ENCODE results near the gene USP36. TPM values are rescaled to one million over a fixed set of nuclear protein-coding genes. Genes with fewer than 3 reads are reported as not detected.

USP36 gene
- total and polyA plus RNA-seq, 4 donors = 5.9 to 68.1 (median 49.0) TPM

GRCh38 chr17:78818932-78819331 is 21.7 kb downstream of the USP36 start:
- Histone ChIP-seq H3K4me1 (ENCODE audit: control insufficient read depth in 1 of 2, insufficient read depth in 2 of 2, low read length in 2 of 2) (no peaks in the 10 kb centered on the region), H3K9me3 (ENCODE audit: control insufficient read depth, low read length) (no peaks in the 10 kb centered on the region), H3K4me3 (ENCODE audit: low read length in 2 of 2) (no peak overlapping the region), H3K27ac (ENCODE audit: low read depth in 1 of 2, low read length in 2 of 2) (no peak overlapping the region), H3K36me3 (ENCODE audit: control insufficient read depth in 1 of 2, insufficient read depth in 2 of 2, low read length in 1 of 2) (peaks cover 5 to 10% of the 10 kb centered on the region in 2 donors), H3K27me3 (ENCODE audit: control insufficient read depth in 1 of 2, insufficient read depth in 2 of 2, low read length in 1 of 2) (no peaks in the 10 kb centered on the region)
- intact Hi-C loops (cut with DNase I) = no loop called here
- WGBS, 2 donors = 68 to 70% methylated on average over 6 of the region's 6 CpGs
- DNase-seq (no peak), ATAC-seq (ENCODE audit: low FRiP score) (no peak)

DNA sequence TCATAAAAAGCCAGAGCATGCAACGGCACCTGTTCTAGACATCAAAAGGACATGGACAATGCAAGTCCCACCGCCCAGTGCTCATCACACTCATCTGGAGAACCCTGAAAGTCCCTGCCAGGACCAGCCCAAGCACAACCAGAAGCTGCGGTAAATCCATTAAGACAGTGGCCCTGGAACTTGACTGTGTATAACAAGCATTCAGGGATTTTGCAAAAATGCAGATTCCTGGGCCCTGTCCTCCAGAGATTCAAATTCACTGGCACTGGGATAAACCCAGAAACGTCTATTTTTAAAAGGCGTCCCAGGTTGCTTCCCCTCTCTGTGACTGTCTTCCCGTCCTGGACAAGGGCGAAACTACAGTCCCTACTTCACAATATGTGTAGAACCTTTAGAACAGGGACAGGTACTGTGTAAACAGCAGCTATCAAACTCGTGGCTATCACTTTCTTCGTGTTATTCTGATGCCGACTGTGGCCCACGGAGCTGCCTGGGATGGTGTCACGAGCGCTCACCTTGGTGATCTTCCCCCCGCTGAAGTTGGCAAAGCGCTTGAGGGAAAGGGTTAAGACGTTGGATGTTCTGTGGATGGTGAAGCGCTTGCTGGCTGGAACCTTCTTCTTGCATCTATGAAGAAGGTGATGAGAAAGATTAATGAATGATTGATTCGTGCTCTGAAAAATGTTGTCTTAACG is 22.3 kb downstream of the USP36 start:
- Histone ChIP-seq H3K27me3 (ENCODE audit: control insufficient read depth in 1 of 2, insufficient read depth in 2 of 2, low read length in 1 of 2) (no peaks in the 10 kb centered on the region), H3K4me3 (ENCODE audit: low read length in 2 of 2) (no peak overlapping the region), H3K9me3 (ENCODE audit: control insufficient read depth, low read length) (no peaks in the 10 kb centered on the region), H3K36me3 (ENCODE audit: control insufficient read depth in 1 of 2, insufficient read depth in 2 of 2, low read length in 1 of 2) (peaks cover 5 to 9% of the 10 kb centered on the region in 2 donors), H3K27ac (ENCODE audit: low read depth in 1 of 2, low read length in 2 of 2) (no peak overlapping the region), H3K4me1 (ENCODE audit: control insufficient read depth in 1 of 2, insufficient read depth in 2 of 2, low read length in 2 of 2) (no peaks in the 10 kb centered on the region)
- ATAC-seq (ENCODE audit: low FRiP score) (no peak), DNase-seq (no peak)
- intact Hi-C loops (cut with DNase I) = no loop called here
- 88 to 90% methylated on average over 19 of the region's 19 CpGs for WGBS, 2 donors

DNA sequence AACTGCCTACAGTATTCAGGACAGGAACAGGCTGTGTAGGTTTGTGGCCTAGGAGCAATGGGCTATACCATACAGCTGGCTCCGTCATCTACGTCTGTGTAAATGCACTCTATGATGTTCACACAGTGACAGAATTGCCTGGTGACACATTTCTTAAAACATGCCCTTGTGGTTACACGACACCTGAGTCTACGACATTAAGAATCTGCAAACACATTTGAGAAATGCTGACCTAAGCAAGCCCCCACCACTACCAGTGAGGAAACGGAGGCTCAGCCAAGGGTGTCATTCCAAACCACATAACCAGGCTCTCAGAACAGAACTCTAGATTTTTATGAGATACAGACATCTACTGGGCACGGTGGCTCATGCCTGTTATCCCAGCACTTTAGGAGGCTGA is 23.5 kb downstream of the USP36 start:
- H3K27me3 ChIP-seq (ENCODE audit: control insufficient read depth in 1 of 2, insufficient read depth in 2 of 2, low read length in 1 of 2) = no peaks in the 10 kb centered on the region
- H3K36me3 ChIP-seq (ENCODE audit: control insufficient read depth in 1 of 2, insufficient read depth in 2 of 2, low read length in 1 of 2) = peaks cover 3 to 10% of the 10 kb centered on the region in 2 donors
- H3K9me3 ChIP-seq (ENCODE audit: control insufficient read depth, low read length) = no peaks in the 10 kb centered on the region
- H3K4me3 ChIP-seq (ENCODE audit: low read length in 2 of 2) = no peak overlapping the region
- no peak for ATAC-seq (ENCODE audit: low FRiP score)
- H3K4me1 ChIP-seq (ENCODE audit: control insufficient read depth in 1 of 2, insufficient read depth in 2 of 2, low read length in 2 of 2) = no peaks in the 10 kb centered on the region
- intact Hi-C loops (cut with DNase I) = no loop called here
- H3K27ac ChIP-seq (ENCODE audit: low read depth in 1 of 2, low read length in 2 of 2) = no peak overlapping the region
- no peak for DNase-seq
- 85 to 90% methylated on average over 6 of the region's 6 CpGs for WGBS, 2 donors

DNA sequence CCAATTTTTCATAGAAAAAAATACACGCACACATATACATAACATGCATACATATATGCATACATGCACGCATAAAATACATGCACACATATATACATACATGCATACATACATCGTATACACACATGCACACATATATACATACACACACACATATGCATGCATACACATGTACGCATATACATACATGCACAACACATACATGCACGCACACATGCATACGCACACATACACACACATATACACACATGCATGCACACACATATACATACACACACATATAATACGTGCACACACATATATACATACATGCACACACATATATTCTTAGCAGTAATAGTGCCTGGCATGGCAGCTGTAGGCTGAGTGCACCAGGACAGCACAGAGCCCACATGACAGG is 24.9 kb downstream of the USP36 start:
- WGBS, 2 donors = 81 to 92% methylated on average over 7 of the region's 7 CpGs
- H3K36me3 ChIP-seq (ENCODE audit: control insufficient read depth in 1 of 2, insufficient read depth in 2 of 2, low read length in 1 of 2) = peaks cover 3 to 13% of the 10 kb centered on the region in 2 donors
- H3K4me3 ChIP-seq (ENCODE audit: low read length in 2 of 2) = no peak overlapping the region
- intact Hi-C loops (cut with DNase I) = no loop called here
- DNase-seq (no peak), ATAC-seq (ENCODE audit: low FRiP score) (no peak)
- no peak overlapping the region for H3K27ac ChIP-seq (ENCODE audit: low read depth in 1 of 2, low read length in 2 of 2)
- H3K27me3 ChIP-seq (ENCODE audit: control insufficient read depth in 1 of 2, insufficient read depth in 2 of 2, low read length in 1 of 2) = no peaks in the 10 kb centered on the region
- no peaks in the 10 kb centered on the region for H3K4me1 ChIP-seq (ENCODE audit: control insufficient read depth in 1 of 2, insufficient read depth in 2 of 2, low read length in 2 of 2)
- no peaks in the 10 kb centered on the region for H3K9me3 ChIP-seq (ENCODE audit: control insufficient read depth, low read length)

DNA sequence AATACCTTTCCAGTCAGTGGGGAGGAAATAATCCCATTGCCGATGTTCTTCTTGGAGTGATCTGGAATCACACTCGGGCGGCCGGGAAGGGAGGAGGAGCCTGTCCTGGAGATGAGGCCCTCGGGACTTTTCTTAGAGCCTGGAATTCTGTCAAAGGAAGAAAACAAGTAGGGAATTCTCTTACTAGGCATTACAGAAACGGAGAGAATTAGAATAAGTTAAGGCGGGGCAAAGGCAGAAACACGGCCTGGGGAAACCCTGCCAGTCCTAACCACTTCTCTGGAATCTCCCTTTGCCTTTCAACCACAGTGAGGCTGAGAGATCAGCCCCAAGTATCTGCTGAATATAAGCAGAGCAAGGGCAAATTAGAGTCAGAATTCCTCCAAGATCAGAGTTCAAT is 27.8 kb downstream of the USP36 start:
- Histone ChIP-seq H3K27me3 (ENCODE audit: control insufficient read depth in 1 of 2, insufficient read depth in 2 of 2, low read length in 1 of 2) (no peaks in the 10 kb centered on the region), H3K4me3 (ENCODE audit: low read length in 2 of 2) (no peak overlapping the region), H3K4me1 (ENCODE audit: control insufficient read depth in 1 of 2, insufficient read depth in 2 of 2, low read length in 2 of 2) (no peaks in the 10 kb centered on the region), H3K27ac (ENCODE audit: low read depth in 1 of 2, low read length in 2 of 2) (no peak overlapping the region), H3K9me3 (ENCODE audit: control insufficient read depth, low read length) (no peaks in the 10 kb centered on the region), H3K36me3 (ENCODE audit: control insufficient read depth in 1 of 2, insufficient read depth in 2 of 2, low read length in 1 of 2) (peaks cover 3 to 12% of the 10 kb centered on the region in 2 donors)
- intact Hi-C loops (cut with DNase I) = no loop called here
- DNase-seq (peak in 1 of 2 donors; percentile 42), ATAC-seq (ENCODE audit: low FRiP score) (peak; percentile 50)
- 61 to 69% methylated on average over 8 of the region's 8 CpGs for WGBS, 2 donors

DNA sequence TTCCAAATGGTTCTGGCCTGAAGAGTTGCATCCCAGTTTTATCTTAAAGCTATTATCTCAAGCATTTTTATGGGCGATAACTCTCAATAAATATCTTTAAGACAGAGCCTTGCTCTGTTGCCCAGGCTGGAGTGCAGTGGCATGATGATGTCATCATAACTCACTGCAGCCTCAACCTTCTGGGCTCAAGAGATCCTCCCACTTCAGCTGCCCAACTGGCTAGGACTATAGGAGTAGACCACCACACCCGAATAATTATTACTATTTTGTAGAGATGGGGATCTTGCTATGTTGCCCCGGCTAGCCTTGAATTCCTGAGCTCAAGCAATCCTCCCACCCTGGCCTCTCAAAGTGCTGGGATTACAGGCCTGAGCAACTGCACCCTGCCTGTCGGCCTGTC is 32.5 kb downstream of the USP36 start:
- intact Hi-C loops (cut with DNase I) = no loop called here
- WGBS, 2 donors = 78 to 79% methylated on average over 4 of the region's 4 CpGs
- Histone ChIP-seq H3K27ac (ENCODE audit: low read depth in 1 of 2, low read length in 2 of 2) (no peak overlapping the region), H3K4me3 (ENCODE audit: low read length in 2 of 2) (no peak overlapping the region), H3K27me3 (ENCODE audit: control insufficient read depth in 1 of 2, insufficient read depth in 2 of 2, low read length in 1 of 2) (no peaks in the 10 kb centered on the region), H3K4me1 (ENCODE audit: control insufficient read depth in 1 of 2, insufficient read depth in 2 of 2, low read length in 2 of 2) (no peaks in the 10 kb centered on the region), H3K36me3 (ENCODE audit: control insufficient read depth in 1 of 2, insufficient read depth in 2 of 2, low read length in 1 of 2) (peaks cover 3 to 12% of the 10 kb centered on the region in 2 donors), H3K9me3 (ENCODE audit: control insufficient read depth, low read length) (no peaks in the 10 kb centered on the region)
- DNase-seq = no peak
- no peak for ATAC-seq (ENCODE audit: low FRiP score)

- no peaks in the 10 kb centered on the region for H3K27me3 ChIP-seq (ENCODE audit: control insufficient read depth in 1 of 2, insufficient read depth in 2 of 2, low read length in 1 of 2)
- no peaks in the 10 kb centered on the region for H3K9me3 ChIP-seq (ENCODE audit: control insufficient read depth, low read length)
- no peak overlapping the region for H3K4me3 ChIP-seq (ENCODE audit: low read length in 2 of 2)
- 76 to 80% methylated on average over 9 of the region's 9 CpGs for WGBS, 2 donors
- DNase-seq = peak in 1 of 2 donors; percentile 68
- ATAC-seq (ENCODE audit: low FRiP score) = no peak
- H3K4me1 ChIP-seq (ENCODE audit: control insufficient read depth in 1 of 2, insufficient read depth in 2 of 2, low read length in 2 of 2) = no peaks in the 10 kb centered on the region
- intact Hi-C loops (cut with DNase I) = no loop called here
- no peak overlapping the region for H3K27ac ChIP-seq (ENCODE audit: low read depth in 1 of 2, low read length in 2 of 2)
- peaks cover 3 to 15% of the 10 kb centered on the region in 2 donors for H3K36me3 ChIP-seq (ENCODE audit: control insufficient read depth in 1 of 2, insufficient read depth in 2 of 2, low read length in 1 of 2)
Observed at GRCh38 chr17:78806451-78806850, 34.2 kb downstream of the USP36 start.

GRCh38 chr17:78805301-78805700 is 35.3 kb downstream of the USP36 start:
- Histone ChIP-seq H3K36me3 (ENCODE audit: control insufficient read depth in 1 of 2, insufficient read depth in 2 of 2, low read length in 1 of 2) (peaks cover 3 to 15% of the 10 kb centered on the region in 2 donors), H3K27me3 (ENCODE audit: control insufficient read depth in 1 of 2, insufficient read depth in 2 of 2, low read length in 1 of 2) (no peaks in the 10 kb centered on the region), H3K4me1 (ENCODE audit: control insufficient read depth in 1 of 2, insufficient read depth in 2 of 2, low read length in 2 of 2) (no peaks in the 10 kb centered on the region), H3K4me3 (ENCODE audit: low read length in 2 of 2) (no peak overlapping the region), H3K9me3 (ENCODE audit: control insufficient read depth, low read length) (no peaks in the 10 kb centered on the region), H3K27ac (ENCODE audit: low read depth in 1 of 2, low read length in 2 of 2) (no peak overlapping the region)
- ATAC-seq (ENCODE audit: low FRiP score) (no peak), DNase-seq (peak in 1 of 2 donors; percentile 41)
- 89 to 91% methylated on average over 14 of the region's 14 CpGs for WGBS, 2 donors
- intact Hi-C loops (cut with DNase I) = no loop called here

GRCh38 chr17:78804777-78805176 is 35.8 kb downstream of the USP36 start:
- intact Hi-C loops (cut with DNase I) = no loop called here
- DNase-seq (peak in 1 of 2 donors; percentile 30), ATAC-seq (ENCODE audit: low FRiP score) (peak; percentile 39)
- peaks cover 3 to 15% of the 10 kb centered on the region in 2 donors for H3K36me3 ChIP-seq (ENCODE audit: control insufficient read depth in 1 of 2, insufficient read depth in 2 of 2, low read length in 1 of 2)
- no peak overlapping the region for H3K27ac ChIP-seq (ENCODE audit: low read depth in 1 of 2, low read length in 2 of 2)
- H3K4me1 ChIP-seq (ENCODE audit: control insufficient read depth in 1 of 2, insufficient read depth in 2 of 2, low read length in 2 of 2) = no peaks in the 10 kb centered on the region
- H3K27me3 ChIP-seq (ENCODE audit: control insufficient read depth in 1 of 2, insufficient read depth in 2 of 2, low read length in 1 of 2) = no peaks in the 10 kb centered on the region
- no peaks in the 10 kb centered on the region for H3K9me3 ChIP-seq (ENCODE audit: control insufficient read depth, low read length)
- WGBS, 2 donors = 86 to 88% methylated on average over 11 of the region's 11 CpGs
- H3K4me3 ChIP-seq (ENCODE audit: low read length in 2 of 2) = no peak overlapping the region

Measured in aorta (tissue), 5 donors.